GM19023 (cell line): ENCODE data around the gene NRXN3.

ENCODE experiments used
- ATAC-seq: cut with Tn5 transposase; IDR thresholded peaks from one replicate; pipeline ENCODE4 v1.9.1; 2021; ENCODE audit warnings: mild to moderate bottlenecking, moderate library complexity; ENCODE audit not compliant: unreplicated experiment

The NRXN3 gene

GRCh38 chr14:79175671-79176070, 1005.5 kb downstream of the NRXN3 start:
- ATAC-seq = no peak

GRCh38 chr14:79177106-79177505, 1006.9 kb downstream of the NRXN3 start:
- ATAC-seq = no peak

- no peak for ATAC-seq
These were observed 1008.5 kb downstream of the NRXN3 start for GRCh38 chr14:79178719-79179118.

GRCh38 chr14:79179985-79180384, 1009.8 kb downstream of the NRXN3 start:
- ATAC-seq = no peak

- ATAC-seq = no peak
These were observed 1010.5 kb downstream of the NRXN3 start for GRCh38 chr14:79180656-79181055.

GRCh38 chr14:79186523-79186922, 1016.4 kb downstream of the NRXN3 start:
- ATAC-seq = no peak

GRCh38 chr14:79193689-79194477, 1023.7 kb downstream of the NRXN3 start:
- no peak for ATAC-seq

- ATAC-seq = no peak
These were observed 1026.0 kb downstream of the NRXN3 start for GRCh38 chr14:79196216-79196615.

- ATAC-seq = no peak
These were observed 1027.3 kb downstream of the NRXN3 start for GRCh38 chr14:79197516-79197915.

GRCh38 chr14:79199217-79199616, 1029.0 kb downstream of the NRXN3 start:
- no peak for ATAC-seq

GRCh38 chr14:79201564-79202207, 1031.5 kb downstream of the NRXN3 start:
- no peak for ATAC-seq

- ATAC-seq = no peak
These were observed 1034.4 kb downstream of the NRXN3 start for GRCh38 chr14:79204591-79204990.

- ATAC-seq = no peak
These were observed 1039.2 kb downstream of the NRXN3 start for GRCh38 chr14:79209418-79209817.

- ATAC-seq = no peak
These were observed 1055.6 kb downstream of the NRXN3 start for GRCh38 chr14:79225815-79226214.

- no peak for ATAC-seq
These were observed 1059.3 kb downstream of the NRXN3 start for GRCh38 chr14:79229383-79229909.

GRCh38 chr14:79242666-79243065, 1072.5 kb downstream of the NRXN3 start:
- no peak for ATAC-seq

GRCh38 chr14:79246173-79246572, 1076.0 kb downstream of the NRXN3 start:
- ATAC-seq = no peak

GRCh38 chr14:79248126-79248525, 1078.0 kb downstream of the NRXN3 start:
- no peak for ATAC-seq

GRCh38 chr14:79248771-79249170, 1078.6 kb downstream of the NRXN3 start:
- no peak for ATAC-seq

GRCh38 chr14:79251278-79251677, 1081.1 kb downstream of the NRXN3 start:
- ATAC-seq = no peak

GRCh38 chr14:79253576-79253975, 1083.4 kb downstream of the NRXN3 start:
- no peak for ATAC-seq

- no peak for ATAC-seq
These were observed 1084.0 kb downstream of the NRXN3 start for GRCh38 chr14:79254069-79254775.
